NCI-H187 (cell line): ENCODE data around the gene EPHA4.

Experiments used
- DNase-seq, 2 experiments: peaks; one replicate each; lab custom pipeline; 2025; lab: John Stamatoyannopoulos, UW

The EPHA4 gene

DNA sequence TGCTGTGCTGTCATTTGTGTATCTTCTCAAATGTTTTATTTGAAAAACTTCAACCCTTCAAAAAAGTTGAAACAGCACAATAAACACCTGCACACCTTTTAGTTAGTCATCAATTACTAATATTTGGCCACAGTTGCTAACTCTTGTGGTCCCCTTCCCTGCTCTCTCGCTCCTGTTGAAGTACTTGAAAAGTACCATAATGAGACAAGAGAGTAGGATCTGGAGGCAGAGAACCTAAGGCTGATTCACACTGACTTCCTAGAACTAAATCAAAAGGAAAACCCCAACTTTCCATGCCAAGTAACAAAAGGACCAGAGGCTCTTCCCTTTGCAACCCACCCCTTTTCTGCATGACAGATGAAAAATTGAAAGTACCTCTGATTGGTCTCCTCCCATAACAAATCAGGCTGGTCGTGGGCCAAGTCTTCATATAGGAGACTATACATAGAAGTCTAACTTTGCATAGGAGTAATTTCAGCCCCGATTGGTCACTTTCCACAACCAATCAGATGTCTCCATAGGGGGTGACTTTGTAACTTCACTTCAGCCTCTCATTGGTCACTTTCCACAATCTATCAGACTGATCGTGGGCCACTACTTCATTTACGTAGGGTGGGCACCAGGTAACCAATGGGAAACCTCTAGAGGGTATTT is 179.7 kb downstream of the EPHA4 start:
- DNase-seq = no peak

DNA sequence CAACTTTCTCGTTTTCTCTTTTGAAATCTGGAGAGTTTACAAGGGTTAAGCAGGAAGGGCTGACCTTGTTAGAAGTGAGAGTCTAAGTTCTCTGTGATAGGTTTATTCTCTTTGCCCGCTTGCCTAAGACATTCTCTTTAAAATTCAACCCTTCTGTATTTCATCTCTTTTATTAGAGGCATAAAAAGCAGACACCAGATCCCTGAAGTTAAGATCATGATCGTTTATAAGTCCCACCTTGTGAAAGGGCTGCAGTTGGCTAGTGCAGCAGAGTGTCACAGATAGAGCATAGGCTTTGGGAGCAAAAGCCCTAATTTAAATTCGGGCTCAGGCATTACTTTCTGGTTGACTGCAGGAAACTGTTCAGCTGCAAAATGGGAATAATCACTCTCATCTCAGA is 181.2 kb downstream of the EPHA4 start:
- no peak for DNase-seq

DNA sequence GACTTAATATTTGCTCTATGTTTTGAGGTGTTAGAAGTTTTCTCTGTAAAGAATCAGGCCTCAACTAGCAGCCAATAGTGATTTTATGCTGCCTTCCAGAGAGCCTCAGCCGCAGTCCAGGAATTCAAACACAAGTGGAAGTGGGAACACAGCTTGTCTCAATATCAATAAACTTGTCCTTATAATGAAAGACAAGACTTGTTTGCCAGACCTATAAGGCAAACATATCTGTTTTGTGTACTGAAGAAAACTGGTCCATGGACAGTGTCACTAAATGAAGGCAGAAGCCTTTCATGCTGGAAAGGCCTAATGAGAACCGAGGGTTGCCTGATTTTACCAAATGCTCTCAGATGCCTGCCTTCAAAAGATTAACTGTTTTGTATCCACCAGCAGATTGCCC is 182.2 kb downstream of the EPHA4 start:
- no peak for DNase-seq

DNA sequence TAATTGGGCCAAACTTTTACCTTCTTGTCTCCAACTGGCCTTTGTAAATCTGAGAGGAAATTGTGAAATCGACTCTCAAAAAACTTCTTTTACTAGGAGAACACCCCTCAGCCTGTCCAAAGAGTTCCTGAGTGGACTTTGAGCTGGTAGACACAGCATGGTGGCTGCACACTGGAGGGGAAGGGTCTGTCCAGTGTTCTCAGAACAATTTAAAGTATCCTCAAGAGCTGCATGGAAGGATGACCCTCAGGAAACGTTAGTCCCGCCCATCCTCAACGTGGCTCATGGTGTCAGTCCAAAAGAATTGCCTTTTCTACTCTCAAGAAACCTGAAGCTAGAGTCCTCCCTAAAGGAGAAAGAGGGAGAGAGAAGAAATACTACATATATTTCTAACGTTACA is 182.7 kb downstream of the EPHA4 start:
- DNase-seq = no peak

DNA sequence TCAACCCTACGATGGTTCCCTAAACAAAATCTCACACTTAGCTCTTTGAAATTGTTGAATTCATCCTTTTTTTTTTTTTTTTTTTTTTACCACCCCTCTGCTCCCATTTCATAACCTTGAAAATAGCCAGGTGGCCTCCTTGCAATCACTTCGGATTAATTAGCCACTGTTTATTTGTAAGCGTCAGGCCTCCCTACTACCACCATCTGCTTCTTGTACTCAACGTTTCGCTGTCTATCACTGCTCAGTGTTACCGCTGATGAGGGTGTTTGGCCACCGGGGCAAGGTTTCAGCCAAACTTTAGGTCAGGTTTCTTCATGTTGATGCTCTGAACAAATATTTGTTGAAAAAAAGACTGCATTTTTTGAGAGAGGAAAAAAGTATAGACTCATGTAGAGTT is 183.2 kb downstream of the EPHA4 start:
- DNase-seq = no peak

DNA sequence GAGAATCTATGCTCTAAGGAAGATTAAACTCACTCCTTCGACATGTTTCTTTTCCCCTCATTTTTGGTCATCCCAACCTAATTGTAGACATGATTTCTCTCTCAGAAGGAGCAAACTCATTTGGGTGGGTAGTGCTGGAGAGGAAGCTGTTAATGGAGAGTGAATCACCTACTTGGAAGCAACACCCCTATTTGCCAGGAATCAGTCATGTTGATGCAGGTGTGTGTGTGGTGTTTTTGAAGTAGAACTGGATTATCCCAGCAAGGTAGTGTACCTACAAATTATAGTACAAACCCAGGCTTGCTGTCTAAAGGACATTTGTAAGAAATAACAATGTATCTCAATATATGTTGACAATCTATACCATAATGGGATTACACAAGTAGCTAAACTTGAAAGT is 186.4 kb downstream of the EPHA4 start:
- no peak for DNase-seq

DNA sequence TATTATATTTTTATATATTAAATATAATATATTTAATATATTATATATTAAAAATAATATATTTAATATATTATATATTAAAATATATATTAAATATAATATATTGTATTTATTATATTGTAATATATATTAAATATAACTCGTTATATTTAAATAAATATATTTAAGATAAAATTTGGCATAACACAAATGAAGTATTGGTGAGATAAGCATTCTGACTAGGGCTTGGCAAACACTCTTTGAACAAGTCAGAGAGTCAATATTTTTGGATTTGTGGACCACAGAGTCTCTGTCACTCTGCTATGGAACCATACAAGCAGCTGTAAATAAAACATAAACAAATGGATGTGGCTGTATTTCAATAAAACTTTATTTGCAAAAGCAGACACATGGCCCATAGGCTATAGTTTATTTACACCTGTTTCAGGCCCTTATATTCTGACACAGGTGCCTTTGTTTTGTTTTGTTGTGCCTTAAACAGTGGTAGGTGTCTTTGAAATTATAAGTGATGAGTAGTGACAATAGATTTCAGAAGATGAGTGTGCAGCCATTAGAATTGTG is 190.1 kb downstream of the EPHA4 start:
- DNase-seq = no peak

DNA sequence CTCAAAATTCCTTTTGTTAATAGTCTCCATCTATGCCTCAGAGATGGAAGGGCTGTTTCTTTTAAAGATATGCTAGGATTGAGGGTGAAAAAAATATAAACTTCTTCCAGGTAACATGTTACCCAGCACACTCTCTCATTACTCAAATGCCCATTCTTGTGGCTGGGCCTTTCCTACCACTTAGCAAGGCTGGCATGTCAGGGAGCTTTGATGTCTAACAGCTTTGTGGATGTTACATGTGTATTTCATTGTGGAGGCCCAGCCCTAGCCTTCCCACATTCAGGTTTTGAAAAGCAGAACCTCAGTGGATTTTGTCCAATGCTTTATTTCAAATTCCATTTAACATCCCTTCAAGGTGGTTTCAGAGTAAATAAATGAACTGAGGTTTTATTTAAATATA is 191.4 kb downstream of the EPHA4 start:
- no peak for DNase-seq

DNA sequence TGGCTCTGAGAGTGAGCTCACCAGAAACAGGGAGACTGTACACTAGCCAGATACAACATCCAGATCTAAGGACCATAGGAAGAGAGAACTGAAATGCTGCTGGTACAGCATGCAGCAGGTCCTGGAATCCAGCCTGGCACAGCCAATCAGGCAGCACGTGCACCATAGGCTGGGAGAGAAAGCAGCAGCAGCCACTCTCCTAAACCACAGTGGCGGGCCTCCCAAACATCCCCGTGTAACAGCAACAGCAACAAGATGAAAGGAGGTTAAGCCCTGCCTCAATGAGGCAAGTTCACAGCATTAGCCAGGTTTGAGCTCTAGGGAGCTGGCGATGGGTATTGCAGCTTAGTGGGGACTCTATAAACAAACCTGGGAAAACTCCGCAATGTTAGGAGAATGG is 192.0 kb downstream of the EPHA4 start:
- no peak for DNase-seq

DNA sequence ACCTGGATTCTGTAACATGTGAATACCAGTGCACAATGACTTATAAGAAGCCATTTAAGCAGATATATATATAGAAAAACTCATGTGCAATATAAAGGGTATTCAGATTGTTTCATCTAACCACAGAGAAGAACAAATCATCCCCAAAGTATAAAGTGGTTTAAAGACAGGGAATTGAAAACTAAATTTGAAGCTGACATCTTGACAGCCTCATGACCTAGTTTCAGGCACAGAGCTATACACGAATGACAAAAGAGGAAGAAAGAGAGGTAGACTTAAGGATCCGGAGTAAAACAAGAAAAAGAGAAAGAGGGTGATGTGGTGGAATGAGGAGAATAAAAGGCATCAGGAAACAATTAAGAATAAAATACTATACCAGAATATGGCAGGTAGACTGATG is 194.5 kb downstream of the EPHA4 start:
- no peak for DNase-seq

DNA sequence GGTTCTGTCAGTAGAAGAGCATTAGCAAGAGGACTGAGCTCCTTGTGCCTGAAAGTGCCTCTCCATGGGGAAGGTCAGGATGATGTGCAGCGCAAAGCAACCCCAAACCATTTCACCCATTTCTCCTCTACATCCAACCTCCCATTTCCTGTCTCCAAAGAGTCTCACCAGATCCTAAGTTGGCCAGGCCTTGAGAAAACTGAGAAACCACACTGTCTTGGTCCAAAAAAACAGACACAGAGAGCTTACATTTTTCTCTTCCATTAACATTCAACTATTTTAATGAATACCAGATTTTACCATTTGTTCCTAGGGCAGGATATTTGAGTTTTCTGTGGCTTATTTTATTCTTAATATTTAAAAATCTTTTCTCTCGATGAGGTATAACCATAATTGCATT is 195.0 kb downstream of the EPHA4 start:
- no peak for DNase-seq

DNA sequence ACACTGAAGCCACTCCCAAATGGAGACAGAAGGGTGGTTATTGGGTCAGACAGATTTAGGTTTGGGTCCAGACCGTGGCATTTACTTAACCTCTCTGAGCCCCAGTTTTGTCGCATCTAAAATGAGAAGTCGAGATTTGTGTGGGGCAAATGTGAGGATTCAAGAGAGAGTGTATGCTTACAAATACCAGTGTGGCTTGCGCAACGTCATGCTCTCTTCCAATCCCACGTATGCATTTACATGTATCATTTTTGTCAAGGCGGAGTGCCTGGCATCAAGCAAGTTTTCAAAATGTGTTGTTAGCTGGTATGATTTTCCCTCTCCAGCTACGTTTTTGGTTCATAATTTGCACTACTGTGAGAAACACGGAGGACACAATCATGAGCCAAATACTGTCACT is 197.9 kb downstream of the EPHA4 start:
- DNase-seq = no peak

DNA sequence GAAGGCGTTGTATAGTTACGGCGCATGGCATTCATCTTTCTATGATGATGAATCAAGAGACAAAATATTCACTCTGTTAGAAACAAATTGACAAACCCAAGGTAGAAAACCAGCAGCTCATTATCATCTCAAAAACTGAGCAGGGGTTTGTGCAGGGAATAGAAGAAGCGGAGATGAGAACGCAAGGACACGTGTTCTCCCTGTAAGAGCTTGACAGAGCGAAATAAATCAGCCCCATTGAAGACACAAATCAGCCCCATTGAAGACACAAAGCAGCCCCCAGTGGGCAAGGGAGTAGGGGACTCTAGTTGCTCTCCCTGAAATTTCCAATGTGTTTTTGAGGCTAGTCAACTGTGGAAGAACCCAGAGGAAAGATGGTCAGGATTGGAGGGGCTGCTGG is 199.2 kb downstream of the EPHA4 start:
- DNase-seq = no peak

DNA sequence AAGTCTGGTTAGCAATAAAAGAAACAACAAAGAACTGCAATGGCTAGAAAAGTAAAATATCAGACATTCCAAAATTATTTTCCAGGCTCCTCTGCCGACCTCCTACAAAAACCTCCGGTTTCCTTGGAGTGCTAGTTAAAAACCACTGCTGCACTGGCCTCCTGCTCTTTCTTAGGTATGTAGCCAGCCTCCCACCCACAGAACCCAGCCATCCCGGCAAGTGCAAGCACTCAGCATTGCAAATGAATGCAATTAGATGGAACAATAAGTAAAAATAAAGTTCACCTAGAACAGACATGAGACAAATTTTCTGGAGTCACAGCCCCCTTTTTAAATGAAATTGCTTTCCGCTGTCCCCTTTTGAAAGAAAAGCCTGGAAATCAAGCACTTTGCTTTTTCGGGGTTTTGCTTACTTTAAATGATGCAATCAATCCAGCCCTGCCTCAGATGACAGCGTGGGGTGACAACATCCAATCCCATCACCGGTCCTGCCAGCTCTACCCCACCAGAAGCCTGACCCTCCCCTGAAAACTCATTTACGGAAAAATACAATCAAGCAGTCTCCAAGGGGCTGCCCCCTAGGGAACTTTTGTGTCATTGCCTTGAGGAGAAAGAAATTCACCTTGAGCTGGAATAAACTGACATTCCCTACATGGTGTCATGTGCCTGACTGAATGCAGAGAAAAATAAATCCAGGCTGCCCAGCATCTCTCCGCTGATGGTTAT is 199.8 kb downstream of the EPHA4 start:
- DNase-seq = no peak

DNA sequence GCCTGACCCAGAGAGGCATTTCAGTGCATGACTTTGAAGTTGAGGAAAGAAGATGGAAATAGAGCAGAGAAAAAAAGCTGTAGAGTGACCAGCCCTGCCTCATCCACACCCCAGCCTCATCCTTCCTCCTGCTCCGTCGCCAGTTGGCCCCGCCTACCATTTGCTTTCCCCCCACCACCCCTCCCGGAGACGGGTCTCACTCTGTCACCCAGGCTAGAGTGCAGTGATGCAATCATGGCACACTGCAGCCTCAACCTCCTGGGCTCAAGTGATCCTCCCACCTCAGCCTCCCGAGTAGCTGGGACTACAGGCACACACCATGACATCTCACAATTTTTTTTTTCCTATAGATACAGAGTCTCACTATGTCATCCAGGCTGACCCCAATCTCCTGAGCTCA is 200.8 kb downstream of the EPHA4 start:
- no peak for DNase-seq

DNA sequence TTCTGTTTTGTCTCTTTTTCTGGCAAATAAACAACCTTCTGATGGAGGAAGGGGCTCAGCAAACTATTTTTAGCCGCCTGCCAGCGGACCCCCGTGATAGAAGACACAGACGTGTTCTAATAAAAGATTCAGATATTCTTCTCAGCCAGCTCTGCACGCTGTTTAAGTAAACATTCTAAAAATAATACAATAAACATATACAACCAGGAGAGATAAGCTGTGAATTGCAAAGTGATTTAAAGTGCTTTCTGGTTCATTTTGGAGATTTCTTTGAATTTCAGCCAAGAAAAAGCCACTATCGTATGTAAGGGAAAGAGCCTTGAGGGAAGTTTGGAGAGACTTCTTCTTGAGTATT is 201.3 kb downstream of the EPHA4 start:
- no peak for DNase-seq

DNA sequence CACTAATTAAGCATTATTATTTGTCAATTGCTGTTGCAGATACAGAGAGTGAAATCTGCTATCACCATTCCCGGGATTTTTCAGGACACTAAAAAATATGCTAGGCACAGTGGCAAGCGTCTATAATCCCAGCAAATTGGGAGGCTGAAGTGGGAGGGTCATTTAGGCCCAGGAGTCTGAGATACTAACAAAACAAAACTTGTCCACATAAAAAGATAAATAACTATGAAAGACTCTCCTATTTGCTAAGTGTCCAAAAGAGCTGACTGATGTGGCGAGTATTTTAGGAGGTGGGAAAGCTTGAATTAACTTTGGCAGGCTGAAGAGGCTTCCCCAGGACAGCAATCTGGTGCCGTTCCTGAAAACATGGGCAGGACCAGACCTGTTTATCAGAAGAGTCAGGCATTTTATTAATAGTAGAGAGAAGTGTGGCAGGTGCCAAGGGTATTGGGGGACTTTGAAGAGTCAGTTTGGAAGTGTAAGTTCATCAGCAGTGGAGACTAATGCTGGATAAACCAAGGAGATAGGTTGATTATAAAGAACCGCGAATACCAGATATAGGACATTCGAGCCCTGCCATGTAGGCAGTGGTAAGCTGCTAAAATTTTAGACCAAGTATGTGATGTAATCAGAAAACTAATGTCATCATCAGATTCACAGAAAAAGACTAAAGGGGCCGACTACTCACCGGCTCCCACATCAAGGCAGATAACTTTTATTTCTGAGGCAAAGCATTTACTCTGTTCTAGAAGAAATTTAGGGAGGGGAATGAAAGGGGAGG is 201.8 kb downstream of the EPHA4 start:
- no peak for DNase-seq
